Dermis lymphatic vessel endothelial cell (primary cell): ENCODE results near the gene CREB5. TPM values are rescaled to one million over a fixed set of nuclear protein-coding genes. Genes with fewer than 3 reads are reported as not detected.

Experiments
- total RNA-seq: library from RNA; depleted of rRNA; stranded (reverse); fragments of >200 nt; gene quantifications from 2 replicates; pipeline ENCODE4 v1.2.1, GENCODE V29; 2014

CREB5 gene, protein sequence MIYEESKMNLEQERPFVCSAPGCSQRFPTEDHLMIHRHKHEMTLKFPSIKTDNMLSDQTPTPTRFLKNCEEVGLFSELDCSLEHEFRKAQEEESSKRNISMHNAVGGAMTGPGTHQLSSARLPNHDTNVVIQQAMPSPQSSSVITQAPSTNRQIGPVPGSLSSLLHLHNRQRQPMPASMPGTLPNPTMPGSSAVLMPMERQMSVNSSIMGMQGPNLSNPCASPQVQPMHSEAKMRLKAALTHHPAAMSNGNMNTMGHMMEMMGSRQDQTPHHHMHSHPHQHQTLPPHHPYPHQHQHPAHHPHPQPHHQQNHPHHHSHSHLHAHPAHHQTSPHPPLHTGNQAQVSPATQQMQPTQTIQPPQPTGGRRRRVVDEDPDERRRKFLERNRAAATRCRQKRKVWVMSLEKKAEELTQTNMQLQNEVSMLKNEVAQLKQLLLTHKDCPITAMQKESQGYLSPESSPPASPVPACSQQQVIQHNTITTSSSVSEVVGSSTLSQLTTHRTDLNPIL
- 2.1 and 8.1 TPM in 2 replicates for total RNA-seq

DNA sequence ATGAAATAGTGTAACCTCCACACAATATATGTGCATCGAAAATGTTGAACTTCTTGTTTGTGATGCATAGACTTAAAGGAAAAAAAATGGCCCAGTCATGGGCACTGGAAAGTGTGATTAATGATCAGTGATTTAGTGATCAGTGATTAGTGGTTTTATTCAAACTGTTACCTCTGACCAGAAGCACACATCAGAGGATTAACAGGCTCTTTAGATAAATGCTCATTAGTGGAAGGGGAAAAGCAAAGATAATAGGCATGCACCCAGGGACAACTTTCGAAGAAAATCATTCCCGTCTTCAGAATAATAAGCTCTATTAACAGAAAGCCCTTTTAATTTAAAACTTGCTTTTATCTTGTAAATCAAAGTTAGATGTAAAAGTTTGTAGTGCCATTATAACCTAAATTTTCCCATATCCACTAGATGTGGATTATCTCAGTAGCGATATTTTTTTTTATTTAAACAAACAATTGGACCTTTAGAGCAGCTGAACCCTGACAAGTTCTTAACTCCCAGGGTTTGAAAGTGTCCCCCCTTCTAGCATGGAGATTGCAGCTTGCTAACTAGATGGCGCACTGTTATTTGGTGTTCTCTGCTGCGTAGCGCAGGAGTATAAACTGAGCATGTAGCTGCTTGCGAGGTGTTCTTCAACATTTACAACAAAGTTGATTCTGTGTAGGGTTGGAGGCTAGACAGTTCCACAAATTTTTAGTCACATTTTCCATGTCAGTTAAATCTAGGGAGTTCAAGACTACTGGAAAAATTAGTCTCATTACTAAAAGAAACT lies at the start of gene CREB5:
Gene CREB5 (plus strand): TSS at position 643 of the 787 bp plus-strand sequence. CDS start 397 bp downstream, outside the sequence.

Other genes starting within 250 kb of the CREB5 start
- gene JAZF1, start 231.7 kb upstream of the CREB5 start, total RNA-seq: 2.2 and 3.0 TPM in 2 replicates